Measurements from ENCODE around the gene CLPTM1.

The CLPTM1 gene

GRCh38 chr19:45040059-45040771 lies 85.0 kb downstream of the CLPTM1 start:
- Histone ChIP-seq H3K4me3 (ENCODE audit: low read depth, low read length) (no peak overlapping the region), H3K27me3 (ENCODE audit: insufficient read depth, low read depth, severe bottlenecking) (no peaks in the 10 kb centered on the region), H3K27ac (no peak overlapping the region), H3K36me3 (peaks cover 56% of the 10 kb centered on the region), H3K9me3 (ENCODE audit: severe bottlenecking) (no peaks in the 10 kb centered on the region)
- DNase-seq = no peak
- TF ChIP-seq CTCF (IDR thresholded peaks at IDR 0.05; ENCODE audit: low read depth, low read length) = no peak

DNA sequence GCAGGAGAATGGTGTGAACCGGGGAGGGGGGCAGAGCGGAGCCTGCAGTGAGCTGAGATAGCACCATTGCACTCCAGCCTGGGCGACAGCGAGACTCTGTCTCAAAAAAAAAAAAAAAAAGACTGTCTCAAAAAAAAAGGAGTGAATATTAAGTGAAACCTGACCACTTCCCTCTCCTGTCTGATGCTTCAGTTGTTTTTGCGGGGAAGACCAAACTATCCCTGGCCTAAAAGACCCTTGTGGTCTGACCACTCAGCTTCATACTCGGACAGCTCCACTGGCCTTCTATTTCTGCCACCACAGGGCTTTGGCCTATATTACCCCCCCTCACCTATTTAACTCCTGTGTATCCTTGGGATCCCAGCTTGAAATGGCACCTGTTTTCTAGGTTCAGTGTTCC lies 85.9 kb downstream of the CLPTM1 start:
- TF ChIP-seq CTCF (IDR thresholded peaks at IDR 0.05; ENCODE audit: low read depth, low read length) = no peak
- Histone ChIP-seq H3K36me3 (peaks cover 61% of the 10 kb centered on the region), H3K9me3 (ENCODE audit: severe bottlenecking) (no peaks in the 10 kb centered on the region), H3K27ac (no peak overlapping the region), H3K4me3 (ENCODE audit: low read depth, low read length) (no peak overlapping the region), H3K27me3 (ENCODE audit: insufficient read depth, low read depth, severe bottlenecking) (no peaks in the 10 kb centered on the region)
- DNase-seq = no peak

Measured in WERI-Rb-1 (cell line).